Right forelimb (tissue), 1 donor: ENCODE data around the gene PALLD.

Source experiments
- DNase-seq: peaks from one replicate; pipeline ENCODE4 v3.0.0-alpha.2; 2018

The PALLD gene

DNA sequence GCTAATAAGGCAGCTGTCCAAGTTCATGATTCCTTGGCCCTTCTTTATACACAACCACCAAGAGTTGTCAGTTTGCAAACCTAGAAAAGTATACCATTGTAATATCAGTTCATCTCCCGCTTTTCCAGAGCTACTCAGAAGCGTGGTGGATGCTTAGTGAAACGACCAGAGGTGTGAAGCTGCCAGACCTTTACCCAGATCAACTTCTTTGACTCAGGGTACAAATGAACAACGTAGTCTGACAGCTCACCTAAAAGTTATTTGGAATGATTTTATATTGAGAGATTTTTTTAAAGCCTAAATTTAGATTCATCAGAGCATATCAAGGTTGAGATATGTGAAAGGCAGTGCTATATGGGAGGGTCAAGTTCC, 343.5 kb downstream of the PALLD start:
- no peak for DNase-seq

DNA sequence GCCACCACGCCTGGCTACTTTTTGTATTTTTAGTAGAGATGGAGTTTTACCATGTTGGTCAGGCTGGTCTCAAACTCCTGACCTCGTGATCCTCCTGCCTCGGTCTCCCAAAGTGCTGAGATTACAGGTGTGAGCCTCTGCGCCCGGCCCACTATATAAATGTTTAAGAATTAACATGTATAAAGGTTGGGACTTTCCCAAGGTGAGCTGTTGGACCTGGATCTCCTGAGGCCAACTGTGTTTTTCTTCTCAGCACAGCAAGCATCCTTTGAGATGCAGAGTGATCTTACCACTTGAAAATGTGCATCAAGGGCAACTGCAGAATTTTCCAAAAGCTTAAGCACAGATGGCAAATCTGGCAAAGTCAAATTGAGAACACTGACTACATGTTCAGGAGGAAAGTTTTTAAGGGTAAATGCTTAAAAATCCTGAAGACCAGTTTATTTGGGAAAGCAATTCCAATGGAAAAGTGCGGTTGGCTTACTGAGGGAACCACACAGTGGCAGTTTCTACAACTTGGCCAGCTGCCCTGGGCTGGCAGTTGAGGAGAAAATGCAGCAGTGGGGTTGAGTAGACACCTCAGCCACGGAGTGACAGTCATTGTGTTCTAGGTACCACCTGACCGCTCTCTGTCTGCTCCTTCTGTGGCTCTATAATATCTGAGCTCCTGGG, 344.3 kb downstream of the PALLD start:
- no peak for DNase-seq

- DNase-seq: no peak
Measured at GRCh38 chr4:168841672-168842019, 344.8 kb downstream of the PALLD start.

DNA sequence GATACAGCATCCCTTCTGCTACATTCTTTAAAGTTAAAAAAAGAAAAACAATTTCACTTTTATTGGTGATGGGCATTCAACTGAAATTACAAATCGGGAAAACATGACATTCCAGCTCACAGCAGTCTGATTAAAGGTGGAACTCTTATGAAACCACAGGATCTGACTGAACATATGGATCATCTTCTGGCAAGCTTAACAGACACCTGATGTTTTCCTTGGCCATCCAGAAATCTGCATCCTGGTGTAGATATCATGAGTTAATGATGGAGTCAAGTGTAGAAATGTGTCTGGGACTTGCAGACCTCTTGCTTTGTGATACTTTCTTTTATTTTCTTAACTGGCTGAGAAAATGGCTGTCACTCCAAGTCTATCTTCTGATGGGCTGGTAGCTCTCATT, 345.3 kb downstream of the PALLD start:
- no peak for DNase-seq

DNA sequence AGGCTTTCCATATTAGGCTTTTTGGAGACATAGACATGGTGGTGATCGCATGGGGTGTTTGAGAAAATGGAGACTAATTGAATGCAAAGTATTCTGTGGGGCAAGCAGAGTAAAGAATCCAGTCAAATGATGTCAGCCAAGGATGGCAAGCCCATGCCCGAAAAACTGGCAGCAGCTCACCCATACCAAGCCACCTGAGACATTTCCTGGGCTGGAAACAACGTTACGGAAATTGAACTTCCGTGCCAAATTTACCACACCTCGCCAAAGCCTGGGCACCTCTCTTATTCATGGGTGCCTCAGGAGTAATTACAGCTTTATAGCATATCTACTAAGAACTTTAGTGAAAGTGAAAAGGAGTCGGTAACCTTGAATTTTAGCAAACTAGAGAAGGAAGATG, 346.8 kb downstream of the PALLD start:
- DNase-seq: no peak

DNA sequence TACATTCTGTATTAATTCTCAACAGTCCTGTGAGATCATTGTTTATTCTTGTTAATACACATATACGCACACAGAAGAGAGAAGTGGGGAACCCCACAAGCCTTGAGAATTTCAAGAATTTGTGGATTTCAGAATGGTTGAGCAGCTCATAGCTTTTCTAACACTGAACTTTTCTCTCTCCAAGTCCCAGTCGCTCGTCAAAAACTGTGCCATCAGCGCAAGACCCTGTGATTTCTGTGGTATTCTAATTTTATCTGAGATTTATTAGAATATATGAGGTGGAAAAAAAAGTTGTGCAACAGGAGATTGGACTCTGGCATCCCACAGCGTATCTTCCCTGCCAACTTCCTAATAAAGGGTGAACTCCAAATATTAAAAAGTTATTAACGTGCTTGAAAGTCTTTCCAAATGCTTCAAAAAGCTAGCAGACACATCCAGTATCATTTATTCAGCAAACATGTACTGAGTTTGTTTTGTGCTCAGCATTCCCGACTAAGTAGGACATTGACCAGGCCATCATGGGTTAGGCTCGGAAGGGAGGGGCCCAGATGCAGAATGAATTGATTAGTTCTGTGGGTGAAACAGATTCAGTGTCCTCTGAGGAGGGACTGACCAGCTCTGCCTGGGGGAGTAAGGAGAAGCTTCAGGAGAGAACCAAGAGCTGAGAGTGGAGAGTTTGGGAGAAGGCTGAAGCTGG, 347.6 kb downstream of the PALLD start:
- no peak for DNase-seq

- no peak for DNase-seq
Measured at GRCh38 chr4:168845897-168846296, 349.0 kb downstream of the PALLD start.

DNA sequence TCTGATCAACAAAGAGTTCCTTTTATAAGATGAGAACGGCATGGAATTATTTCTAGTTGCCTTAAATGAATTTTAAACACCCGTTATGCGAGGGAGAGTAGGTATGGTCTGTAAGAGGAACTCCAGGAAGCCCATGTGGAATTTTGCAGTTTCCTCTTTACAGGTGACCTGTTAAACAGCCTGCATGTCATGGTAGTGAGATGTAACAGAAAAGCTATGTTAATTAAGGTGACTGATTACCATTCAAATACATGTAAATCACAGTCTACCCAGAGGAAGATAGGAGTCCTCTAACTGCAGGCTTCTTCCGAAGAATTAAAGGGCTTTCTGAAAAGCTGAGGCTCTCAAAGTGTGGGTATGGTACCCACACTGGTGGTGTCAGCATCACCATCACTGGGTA, 349.6 kb downstream of the PALLD start:
- DNase-seq: no peak

GRCh38 chr4:168847771-168848502, 351.1 kb downstream of the PALLD start:
- no peak for DNase-seq

DNA sequence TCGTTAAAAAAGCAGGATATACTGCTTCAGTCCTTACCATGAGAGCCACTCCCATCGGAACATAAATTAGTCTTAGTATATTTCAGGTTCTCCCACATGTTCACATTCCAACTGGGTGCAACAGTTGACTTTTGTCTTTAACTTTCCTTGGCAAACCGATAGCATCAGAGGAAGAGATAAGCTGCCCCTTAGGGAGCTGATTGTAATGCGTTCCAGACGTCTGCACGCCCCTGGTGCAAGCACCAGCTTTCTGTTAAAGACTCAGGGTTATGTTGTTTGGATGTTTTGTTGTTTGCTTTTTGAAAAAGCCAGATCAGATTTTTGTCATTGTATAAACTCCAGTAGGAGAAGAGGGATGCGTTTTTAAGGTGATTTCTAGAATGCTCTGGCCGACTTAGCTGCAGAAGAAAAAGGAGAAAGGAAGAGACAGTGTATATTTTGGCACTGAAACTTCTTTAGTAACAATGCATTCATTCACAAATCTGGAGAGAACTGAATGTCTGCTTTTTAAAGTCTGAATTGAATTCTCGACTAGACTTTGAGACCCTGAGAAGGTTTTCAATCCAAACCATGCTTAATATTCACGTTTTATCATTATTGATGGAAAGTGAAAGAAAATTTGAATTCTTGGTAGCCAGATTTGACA, 352.3 kb downstream of the PALLD start:
- no peak for DNase-seq

DNA sequence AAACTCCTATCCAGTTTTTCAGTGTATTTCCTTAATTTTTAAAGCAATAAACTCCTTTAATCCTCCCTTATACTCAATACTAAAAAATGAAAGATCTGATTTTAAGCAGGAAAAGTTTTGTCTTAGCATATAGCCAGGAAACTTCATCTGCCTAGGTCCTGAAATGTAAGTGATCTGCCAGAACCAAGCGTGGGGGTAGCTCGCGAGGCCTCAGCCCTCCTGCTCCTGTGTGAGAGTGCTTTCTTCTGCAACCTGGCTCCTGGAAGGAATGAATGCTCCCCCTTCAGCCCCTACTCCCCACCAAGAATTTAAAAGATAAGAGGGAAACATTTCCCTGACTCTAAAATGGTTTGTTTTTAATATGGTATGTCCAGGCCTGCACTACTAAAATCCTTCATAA, 353.1 kb downstream of the PALLD start:
- no peak for DNase-seq

DNA sequence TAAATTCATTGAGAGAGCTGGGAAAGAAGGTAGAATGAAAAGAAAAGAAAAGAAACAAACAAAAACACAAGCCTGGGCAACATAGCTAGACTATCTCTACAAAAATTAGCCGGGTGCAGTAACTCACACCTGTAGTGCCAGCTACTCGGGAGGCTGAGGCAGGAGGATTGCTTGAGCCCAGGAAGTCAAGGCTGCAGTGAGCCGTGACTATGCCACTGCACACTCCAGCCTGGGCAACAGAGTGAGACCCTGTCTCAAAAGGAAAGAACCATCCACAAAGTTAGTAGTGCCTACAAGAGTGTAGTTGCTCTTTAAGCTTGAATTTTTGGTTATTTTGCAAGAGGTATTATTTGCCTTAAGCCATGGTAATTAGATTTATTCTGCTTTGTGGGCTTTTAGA, 355.5 kb downstream of the PALLD start:
- no peak for DNase-seq

GRCh38 chr4:168852933-168853713, 356.3 kb downstream of the PALLD start:
- DNase-seq: no peak

- DNase-seq: no peak
Measured at GRCh38 chr4:168853770-168854169, 356.9 kb downstream of the PALLD start.

DNA sequence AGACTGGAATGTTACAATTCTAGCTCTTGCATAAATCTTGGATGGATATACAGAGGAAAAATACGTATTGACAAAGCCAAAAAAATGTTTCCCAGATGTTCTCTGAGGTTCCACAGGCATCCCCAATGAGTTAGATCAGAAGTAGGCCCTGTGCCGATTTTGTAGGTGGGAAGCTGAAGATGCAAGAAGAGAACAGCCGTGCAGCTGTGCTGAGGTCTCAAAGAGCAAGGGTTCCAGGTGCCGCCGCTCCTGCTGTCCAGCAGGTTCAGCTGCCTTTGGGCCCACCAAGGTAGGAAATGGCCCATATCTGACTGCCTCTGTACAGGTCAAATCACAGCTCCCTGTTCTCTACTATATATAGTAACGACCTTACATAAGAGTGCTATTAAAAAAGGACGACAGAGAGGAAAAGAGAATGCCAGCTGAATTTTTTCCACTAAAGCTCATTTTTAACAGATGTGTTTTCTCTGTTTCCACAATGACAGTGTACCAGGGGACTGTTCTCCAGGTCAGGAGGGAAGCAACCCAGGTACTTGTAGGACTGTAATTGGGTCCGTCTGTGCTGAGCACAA, 357.6 kb downstream of the PALLD start:
- DNase-seq: peak; percentile 81

DNA sequence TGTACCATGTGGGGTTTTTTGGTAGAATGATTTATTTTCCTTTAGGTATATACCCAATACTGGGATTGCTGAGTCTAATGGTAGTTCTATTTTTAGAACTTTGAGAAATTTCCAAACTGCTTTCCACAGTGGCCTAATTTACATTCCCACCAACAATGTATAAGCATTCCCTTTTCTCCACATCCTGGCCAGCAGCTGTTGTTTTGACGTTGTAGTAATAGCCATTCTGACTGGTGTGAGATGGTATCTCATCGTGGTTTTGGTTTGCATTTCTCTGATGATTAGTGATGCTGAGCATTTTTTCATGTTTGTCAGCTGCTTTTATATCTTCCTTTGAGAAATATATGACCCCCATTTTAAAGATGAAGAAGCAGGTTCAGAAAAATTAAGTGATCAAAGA, 359.5 kb downstream of the PALLD start:
- no peak for DNase-seq

DNA sequence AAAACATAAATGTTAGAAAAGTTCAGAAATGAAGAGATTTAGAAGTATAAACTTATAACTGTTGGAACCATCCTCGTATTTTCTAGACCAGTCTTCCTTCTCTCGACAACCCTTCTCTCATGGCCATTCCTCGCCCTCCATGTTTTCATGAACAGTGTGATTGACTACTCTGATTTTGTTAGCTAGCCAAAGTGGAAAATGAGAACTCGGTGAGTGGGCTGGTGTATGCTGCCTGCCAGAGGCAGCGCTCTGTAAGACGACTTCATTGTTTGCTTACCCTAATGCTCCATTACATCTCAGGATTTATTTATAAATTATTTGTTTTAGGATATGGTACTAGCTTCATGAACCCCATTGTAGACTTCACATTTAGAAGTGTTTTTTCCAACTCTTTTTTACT, 360.2 kb downstream of the PALLD start:
- DNase-seq: no peak

GRCh38 chr4:168857546-168858314, 360.9 kb downstream of the PALLD start:
- DNase-seq: no peak

DNA sequence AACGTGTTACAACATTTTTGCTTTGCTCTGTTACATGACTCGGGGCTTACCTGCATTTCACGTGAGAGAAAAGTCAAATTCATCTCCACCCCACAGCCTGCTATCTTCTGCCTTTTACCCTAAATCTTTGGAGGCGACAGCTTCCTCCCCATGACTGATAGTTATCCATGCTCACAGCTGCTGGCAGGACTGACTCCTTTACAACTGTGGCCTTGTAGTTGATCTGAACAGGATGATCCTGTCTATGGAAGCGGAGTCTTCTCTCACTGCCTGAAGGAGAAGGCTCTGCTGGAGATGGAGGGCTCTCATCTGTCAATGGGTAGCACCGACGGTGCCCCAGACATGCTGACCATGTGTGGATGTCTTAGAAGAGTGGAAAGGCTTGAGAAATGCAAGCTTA, 362.2 kb downstream of the PALLD start:
- DNase-seq: no peak

GRCh38 chr4:168859888-168860694, 363.2 kb downstream of the PALLD start:
- no peak for DNase-seq

- DNase-seq: no peak
Measured at GRCh38 chr4:168860827-168861226, 364.0 kb downstream of the PALLD start.
